ENCODE measurements around the gene ABTB1. TPM values are rescaled to one million over a fixed set of nuclear protein-coding genes. Genes with fewer than 3 reads are reported as not detected.

Gene ABTB1
- total and polyA plus RNA-seq, 9 of the 15 experiments (the other 6 are each of a cell fraction or from before 2014, with no cell fraction given), result 0.04 to 2.3 (median 0.55) TPM; not detected in 1

DNA sequence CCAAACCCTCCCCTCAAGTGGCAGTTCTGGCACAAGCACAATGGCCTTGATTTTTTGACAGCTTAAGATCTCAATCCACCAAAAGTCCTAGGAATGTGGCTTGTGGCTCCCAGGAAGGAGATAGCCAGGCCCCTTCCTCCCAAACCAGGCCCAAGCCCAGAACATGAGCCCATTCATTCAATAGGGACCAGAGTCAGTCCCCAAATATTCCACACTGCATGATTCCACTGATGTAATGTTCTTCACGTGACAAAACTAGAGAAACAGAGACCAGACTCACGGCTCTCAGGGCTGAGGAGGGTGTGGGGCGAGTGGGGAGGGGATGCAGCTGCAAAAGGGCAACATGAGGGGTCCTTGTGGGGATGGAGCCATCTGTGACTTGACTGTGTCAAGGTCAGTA lies 25.5 kb downstream of the ABTB1 start (continued):
- TF ChIP-seq SAFB2 (IDR thresholded peaks at IDR 0.05; ENCODE audit: borderline replicate concordance, low read depth, low read length, severe bottlenecking) (no peak), FOXA1 (IDR thresholded peaks at IDR 0.05; ENCODE audit: borderline replicate concordance) (no peak), NR1H2 (CRISPR knock-in tag; IDR thresholded peaks at IDR 0.05) (no peak), HEY1 (CRISPR knock-in tag; IDR thresholded peaks at IDR 0.05; ENCODE audit: borderline replicate concordance) (no peak), MAZ (CRISPR knock-in tag; conservative IDR thresholded peaks at IDR 0.05 in 1 of 2, IDR thresholded peaks at IDR 0.05 in 1 of 2) (no peak), POLR2H (tag; IDR thresholded peaks at IDR 0.05; ENCODE audit: low read depth) (no peak), ZNF140 (CRISPR knock-in tag; IDR thresholded peaks at IDR 0.05) (no peak)
- TF ChIP-seq, protein P1, sequence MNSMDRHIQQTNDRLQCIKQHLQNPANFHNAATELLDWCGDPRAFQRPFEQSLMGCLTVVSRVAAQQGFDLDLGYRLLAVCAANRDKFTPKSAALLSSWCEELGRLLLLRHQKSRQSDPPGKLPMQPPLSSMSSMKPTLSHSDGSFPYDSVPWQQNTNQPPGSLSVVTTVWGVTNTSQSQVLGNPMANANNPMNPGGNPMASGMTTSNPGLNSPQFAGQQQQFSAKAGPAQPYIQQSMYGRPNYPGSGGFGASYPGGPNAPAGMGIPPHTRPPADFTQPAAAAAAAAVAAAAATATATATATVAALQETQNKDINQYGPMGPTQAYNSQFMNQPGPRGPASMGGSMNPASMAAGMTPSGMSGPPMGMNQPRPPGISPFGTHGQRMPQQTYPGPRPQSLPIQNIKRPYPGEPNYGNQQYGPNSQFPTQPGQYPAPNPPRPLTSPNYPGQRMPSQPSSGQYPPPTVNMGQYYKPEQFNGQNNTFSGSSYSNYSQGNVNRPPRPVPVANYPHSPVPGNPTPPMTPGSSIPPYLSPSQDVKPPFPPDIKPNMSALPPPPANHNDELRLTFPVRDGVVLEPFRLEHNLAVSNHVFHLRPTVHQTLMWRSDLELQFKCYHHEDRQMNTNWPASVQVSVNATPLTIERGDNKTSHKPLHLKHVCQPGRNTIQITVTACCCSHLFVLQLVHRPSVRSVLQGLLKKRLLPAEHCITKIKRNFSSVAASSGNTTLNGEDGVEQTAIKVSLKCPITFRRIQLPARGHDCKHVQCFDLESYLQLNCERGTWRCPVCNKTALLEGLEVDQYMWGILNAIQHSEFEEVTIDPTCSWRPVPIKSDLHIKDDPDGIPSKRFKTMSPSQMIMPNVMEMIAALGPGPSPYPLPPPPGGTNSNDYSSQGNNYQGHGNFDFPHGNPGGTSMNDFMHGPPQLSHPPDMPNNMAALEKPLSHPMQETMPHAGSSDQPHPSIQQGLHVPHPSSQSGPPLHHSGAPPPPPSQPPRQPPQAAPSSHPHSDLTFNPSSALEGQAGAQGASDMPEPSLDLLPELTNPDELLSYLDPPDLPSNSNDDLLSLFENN (IDR thresholded peaks at IDR 0.05; ENCODE audit: low read depth in 2 of 2, low read length in 2 of 2), result no peak
- TF ChIP-seq, protein P2, sequence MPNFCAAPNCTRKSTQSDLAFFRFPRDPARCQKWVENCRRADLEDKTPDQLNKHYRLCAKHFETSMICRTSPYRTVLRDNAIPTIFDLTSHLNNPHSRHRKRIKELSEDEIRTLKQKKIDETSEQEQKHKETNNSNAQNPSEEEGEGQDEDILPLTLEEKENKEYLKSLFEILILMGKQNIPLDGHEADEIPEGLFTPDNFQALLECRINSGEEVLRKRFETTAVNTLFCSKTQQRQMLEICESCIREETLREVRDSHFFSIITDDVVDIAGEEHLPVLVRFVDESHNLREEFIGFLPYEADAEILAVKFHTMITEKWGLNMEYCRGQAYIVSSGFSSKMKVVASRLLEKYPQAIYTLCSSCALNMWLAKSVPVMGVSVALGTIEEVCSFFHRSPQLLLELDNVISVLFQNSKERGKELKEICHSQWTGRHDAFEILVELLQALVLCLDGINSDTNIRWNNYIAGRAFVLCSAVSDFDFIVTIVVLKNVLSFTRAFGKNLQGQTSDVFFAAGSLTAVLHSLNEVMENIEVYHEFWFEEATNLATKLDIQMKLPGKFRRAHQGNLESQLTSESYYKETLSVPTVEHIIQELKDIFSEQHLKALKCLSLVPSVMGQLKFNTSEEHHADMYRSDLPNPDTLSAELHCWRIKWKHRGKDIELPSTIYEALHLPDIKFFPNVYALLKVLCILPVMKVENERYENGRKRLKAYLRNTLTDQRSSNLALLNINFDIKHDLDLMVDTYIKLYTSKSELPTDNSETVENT (CRISPR knock-in tag; IDR thresholded peaks at IDR 0.05), result no peak
- TF ChIP-seq, protein P3, sequence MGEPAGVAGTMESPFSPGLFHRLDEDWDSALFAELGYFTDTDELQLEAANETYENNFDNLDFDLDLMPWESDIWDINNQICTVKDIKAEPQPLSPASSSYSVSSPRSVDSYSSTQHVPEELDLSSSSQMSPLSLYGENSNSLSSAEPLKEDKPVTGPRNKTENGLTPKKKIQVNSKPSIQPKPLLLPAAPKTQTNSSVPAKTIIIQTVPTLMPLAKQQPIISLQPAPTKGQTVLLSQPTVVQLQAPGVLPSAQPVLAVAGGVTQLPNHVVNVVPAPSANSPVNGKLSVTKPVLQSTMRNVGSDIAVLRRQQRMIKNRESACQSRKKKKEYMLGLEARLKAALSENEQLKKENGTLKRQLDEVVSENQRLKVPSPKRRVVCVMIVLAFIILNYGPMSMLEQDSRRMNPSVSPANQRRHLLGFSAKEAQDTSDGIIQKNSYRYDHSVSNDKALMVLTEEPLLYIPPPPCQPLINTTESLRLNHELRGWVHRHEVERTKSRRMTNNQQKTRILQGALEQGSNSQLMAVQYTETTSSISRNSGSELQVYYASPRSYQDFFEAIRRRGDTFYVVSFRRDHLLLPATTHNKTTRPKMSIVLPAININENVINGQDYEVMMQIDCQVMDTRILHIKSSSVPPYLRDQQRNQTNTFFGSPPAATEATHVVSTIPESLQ (CRISPR knock-in tag; IDR thresholded peaks at IDR 0.05), result no peak

All from K562 (cell line).